Neural cell (in vitro differentiated cells): ENCODE results near the gene TXNDC2. TPM values are rescaled to one million over a fixed set of nuclear protein-coding genes. Genes with fewer than 3 reads are reported as not detected.

Experiments
- H2AFZ ChIP-seq: fragments of 200-600, 300-800 bp; sonication (generic), shearing (Covaris generic); 2 replicates; pipeline ENCODE4 v1.6.0; 2014; ENCODE audit warnings: low read depth, mild to moderate bottlenecking, antibody characterized with exemption, low read length, moderate library complexity
- H3F3A ChIP-seq: fragments of 200-600 bp; shearing (Covaris generic); 2 replicates; pipeline ENCODE4 v1.6.1; 2016; ENCODE audit warnings: mild to moderate bottlenecking, moderate library complexity, mixed read lengths, antibody characterized with exemption, low read length; ENCODE audit not compliant: insufficient read depth, poor library complexity, severe bottlenecking
- H3K27ac ChIP-seq: fragments of 200-600, 300-800 bp; sonication (generic), shearing (Covaris generic); 2 replicates; pipeline ENCODE4 v1.5.1; 2014; ENCODE audit warnings: mild to moderate bottlenecking, low read length, moderate library complexity
- H3K27me3 ChIP-seq: fragments of 300-800, 200-600 bp; sonication (generic), shearing (Covaris generic); 2 replicates; pipeline ENCODE4 v1.6.0; 2014; ENCODE audit warnings: mild to moderate bottlenecking, low read depth, low read length, moderate library complexity; ENCODE audit not compliant: insufficient read depth
- H3K36me3 ChIP-seq: fragments of 300-800, 200-600 bp; sonication (generic), shearing (Covaris generic); 2 replicates; pipeline ENCODE4 v1.5.1; 2014; ENCODE audit warnings: mild to moderate bottlenecking, antibody characterized with exemption, low read length, moderate library complexity; ENCODE audit not compliant: insufficient read depth
- H3K4me2 ChIP-seq: fragments of 300-800, 200-600 bp; sonication (generic), shearing (Covaris generic); 2 replicates; pipeline ENCODE4 v1.6.0; 2014; ENCODE audit warnings: mild to moderate bottlenecking, low read length
- H3K4me3 ChIP-seq: fragments of 300-800, 200-600 bp; sonication (generic), shearing (Covaris generic); 2 replicates; pipeline ENCODE4 v1.5.1; 2014; ENCODE audit warnings: mild to moderate bottlenecking, low read length, moderate library complexity
- H3K79me2 ChIP-seq: fragments of 200-600 bp; shearing (Covaris generic); replicated peaks from 2 replicates; pipeline ENCODE4 v1.6.0; 2014; ENCODE audit warnings: mild to moderate bottlenecking, low read length, moderate library complexity; ENCODE audit not compliant: insufficient read depth
- H3K9ac ChIP-seq: fragments of 300-800, 200-600 bp; sonication (generic), shearing (Covaris generic); 2 replicates; pipeline ENCODE4 v1.6.1; 2016; ENCODE audit warnings: mild to moderate bottlenecking, low read length, mixed read lengths
- H3K9me2 ChIP-seq: fragments of 200-600 bp; shearing (Covaris generic); 2 replicates; pipeline ENCODE4 v1.6.1; 2016; ENCODE audit warnings: mild to moderate bottlenecking, low read length, mixed read lengths; ENCODE audit not compliant: insufficient read depth
- H3K9me3 ChIP-seq: fragments of 200-600, 300-800 bp; sonication (generic), shearing (Covaris generic); 2 replicates; pipeline ENCODE4 v1.6.1; 2016; ENCODE audit warnings: mild to moderate bottlenecking, mixed run types, low read length, moderate library complexity, mixed read lengths
- H4K20me1 ChIP-seq: fragments of 200-600 bp; shearing (Covaris generic); 2 replicates; pipeline ENCODE4 v1.6.1; 2016; ENCODE audit warnings: mild to moderate bottlenecking, mixed run types; ENCODE audit not compliant: insufficient read depth
- EP300 ChIP-seq: fragments of 450-650 bp; conservative IDR thresholded peaks from 2 replicates; pipeline ENCODE4 v1.6.1; 2014; ENCODE audit warnings: antibody characterized with exemption, mild to moderate bottlenecking, moderate library complexity; ENCODE audit not compliant: poor library complexity, severe bottlenecking
- EZH2 ChIP-seq: fragments of 200-600, 300-800 bp; shearing (Covaris generic), sonication (generic); IDR thresholded peaks from 2 replicates; pipeline ENCODE4 v1.6.1; 2014; ENCODE audit warnings: antibody characterized with exemption, low read length, borderline replicate concordance, mild to moderate bottlenecking; ENCODE audit not compliant: insufficient read depth, poor library complexity, severe bottlenecking
- MXI1 ChIP-seq: fragments of 450-650 bp; conservative IDR thresholded peaks from 2 replicates; pipeline ENCODE4 v1.6.1; 2014; ENCODE audit warnings: antibody characterized with exemption, mild to moderate bottlenecking; ENCODE audit not compliant: poor library complexity, severe bottlenecking
- POLR2AphosphoS5 ChIP-seq: IDR thresholded peaks from 2 replicates; pipeline ENCODE4 v1.6.1; 2012
- RAD21 ChIP-seq: fragments of 450-650 bp; conservative IDR thresholded peaks from 2 replicates; pipeline ENCODE4 v1.6.1; 2014; ENCODE audit warnings: antibody characterized with exemption, mild to moderate bottlenecking, moderate library complexity
- SMC3 ChIP-seq: fragments of 450-650 bp; conservative IDR thresholded peaks from 2 replicates; pipeline ENCODE4 v1.6.1; 2014; ENCODE audit warnings: antibody characterized with exemption, mild to moderate bottlenecking, moderate library complexity; ENCODE audit not compliant: poor library complexity
- TAF1 ChIP-seq: IDR thresholded peaks from 2 replicates; pipeline ENCODE4 v1.6.1; 2012; ENCODE audit warnings: low read depth
- polyA plus RNA-seq: library from polyadenylated mRNA; depleted of rRNA; stranded (reverse); fragments of >200 nt; gene quantifications from 2 replicates; pipeline ENCODE4 v1.2.3, GENCODE V29; 2014
- TF ChIP-seq, protein P1 (sequence below): IDR thresholded peaks from 2 replicates; pipeline ENCODE4 v1.6.1; 2012; ENCODE audit warnings: borderline replicate concordance
- TF ChIP-seq, protein P2 (sequence below): fragments of 450-650 bp; IDR thresholded peaks from 2 replicates; pipeline ENCODE4 v1.5.1; 2014; ENCODE audit warnings: antibody characterized with exemption, mild to moderate bottlenecking, moderate library complexity; ENCODE audit not compliant: poor library complexity, severe bottlenecking

TXNDC2 gene
- polyA plus RNA-seq, 1 donor from 2014 or later = 0.41 TPM

DNA sequence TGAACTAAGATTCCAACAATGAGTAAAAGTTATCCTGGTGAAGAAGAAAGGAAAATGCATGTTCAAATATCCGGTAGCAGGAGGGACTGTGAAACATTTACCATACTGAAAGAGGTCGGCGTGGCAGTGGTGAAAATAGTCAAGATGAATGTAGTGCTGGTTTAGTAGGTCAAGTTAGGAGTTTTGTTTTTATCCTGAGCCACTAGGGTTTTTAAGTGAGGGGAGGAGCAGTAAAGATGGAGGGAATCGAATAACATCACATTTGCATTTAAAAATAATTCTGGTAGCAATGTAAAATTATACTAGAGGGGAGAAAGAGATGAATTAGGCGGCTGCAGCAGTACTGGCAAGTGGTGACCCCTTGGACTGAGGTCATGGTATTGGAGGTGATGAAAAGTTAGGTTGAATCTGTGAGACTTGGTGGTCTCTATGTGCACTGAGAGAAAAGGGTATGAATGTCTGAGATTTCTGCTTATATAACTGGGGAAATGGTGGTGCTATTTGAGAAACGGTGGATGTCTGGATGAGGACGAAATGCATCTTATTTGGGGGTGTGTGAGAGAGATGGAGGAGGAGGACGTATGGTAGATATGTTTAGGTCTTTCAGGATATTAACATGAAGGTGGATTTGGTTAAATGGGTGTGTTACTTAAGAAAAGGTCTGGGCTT lies 33.9 kb downstream of the TXNDC2 start:
- Histone ChIP-seq H3F3A (no peaks in the 10 kb centered on the region), H3K9me3 (no peaks in the 10 kb centered on the region), H3K27me3 (no peaks in the 10 kb centered on the region), H3K79me2 (peaks cover 100% of the 10 kb centered on the region), H3K4me2 (no peak overlapping the region), H3K9ac (no peak overlapping the region), H3K27ac (no peak overlapping the region), H3K4me3 (no peak overlapping the region), H2AFZ (no peak overlapping the region), H4K20me1 (peaks cover 48% of the 10 kb centered on the region), H3K9me2 (no peaks in the 10 kb centered on the region), H3K36me3 (no peaks in the 10 kb centered on the region)
- TF ChIP-seq TAF1 (no peak), POLR2AphosphoS5 (no peak), EP300 (no peak), SMC3 (no peak), RAD21 (no peak), EZH2 (no peak), MXI1 (no peak)
- TF ChIP-seq, protein P1, sequence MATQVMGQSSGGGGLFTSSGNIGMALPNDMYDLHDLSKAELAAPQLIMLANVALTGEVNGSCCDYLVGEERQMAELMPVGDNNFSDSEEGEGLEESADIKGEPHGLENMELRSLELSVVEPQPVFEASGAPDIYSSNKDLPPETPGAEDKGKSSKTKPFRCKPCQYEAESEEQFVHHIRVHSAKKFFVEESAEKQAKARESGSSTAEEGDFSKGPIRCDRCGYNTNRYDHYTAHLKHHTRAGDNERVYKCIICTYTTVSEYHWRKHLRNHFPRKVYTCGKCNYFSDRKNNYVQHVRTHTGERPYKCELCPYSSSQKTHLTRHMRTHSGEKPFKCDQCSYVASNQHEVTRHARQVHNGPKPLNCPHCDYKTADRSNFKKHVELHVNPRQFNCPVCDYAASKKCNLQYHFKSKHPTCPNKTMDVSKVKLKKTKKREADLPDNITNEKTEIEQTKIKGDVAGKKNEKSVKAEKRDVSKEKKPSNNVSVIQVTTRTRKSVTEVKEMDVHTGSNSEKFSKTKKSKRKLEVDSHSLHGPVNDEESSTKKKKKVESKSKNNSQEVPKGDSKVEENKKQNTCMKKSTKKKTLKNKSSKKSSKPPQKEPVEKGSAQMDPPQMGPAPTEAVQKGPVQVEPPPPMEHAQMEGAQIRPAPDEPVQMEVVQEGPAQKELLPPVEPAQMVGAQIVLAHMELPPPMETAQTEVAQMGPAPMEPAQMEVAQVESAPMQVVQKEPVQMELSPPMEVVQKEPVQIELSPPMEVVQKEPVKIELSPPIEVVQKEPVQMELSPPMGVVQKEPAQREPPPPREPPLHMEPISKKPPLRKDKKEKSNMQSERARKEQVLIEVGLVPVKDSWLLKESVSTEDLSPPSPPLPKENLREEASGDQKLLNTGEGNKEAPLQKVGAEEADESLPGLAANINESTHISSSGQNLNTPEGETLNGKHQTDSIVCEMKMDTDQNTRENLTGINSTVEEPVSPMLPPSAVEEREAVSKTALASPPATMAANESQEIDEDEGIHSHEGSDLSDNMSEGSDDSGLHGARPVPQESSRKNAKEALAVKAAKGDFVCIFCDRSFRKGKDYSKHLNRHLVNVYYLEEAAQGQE = no peak
- TF ChIP-seq, protein P2, sequence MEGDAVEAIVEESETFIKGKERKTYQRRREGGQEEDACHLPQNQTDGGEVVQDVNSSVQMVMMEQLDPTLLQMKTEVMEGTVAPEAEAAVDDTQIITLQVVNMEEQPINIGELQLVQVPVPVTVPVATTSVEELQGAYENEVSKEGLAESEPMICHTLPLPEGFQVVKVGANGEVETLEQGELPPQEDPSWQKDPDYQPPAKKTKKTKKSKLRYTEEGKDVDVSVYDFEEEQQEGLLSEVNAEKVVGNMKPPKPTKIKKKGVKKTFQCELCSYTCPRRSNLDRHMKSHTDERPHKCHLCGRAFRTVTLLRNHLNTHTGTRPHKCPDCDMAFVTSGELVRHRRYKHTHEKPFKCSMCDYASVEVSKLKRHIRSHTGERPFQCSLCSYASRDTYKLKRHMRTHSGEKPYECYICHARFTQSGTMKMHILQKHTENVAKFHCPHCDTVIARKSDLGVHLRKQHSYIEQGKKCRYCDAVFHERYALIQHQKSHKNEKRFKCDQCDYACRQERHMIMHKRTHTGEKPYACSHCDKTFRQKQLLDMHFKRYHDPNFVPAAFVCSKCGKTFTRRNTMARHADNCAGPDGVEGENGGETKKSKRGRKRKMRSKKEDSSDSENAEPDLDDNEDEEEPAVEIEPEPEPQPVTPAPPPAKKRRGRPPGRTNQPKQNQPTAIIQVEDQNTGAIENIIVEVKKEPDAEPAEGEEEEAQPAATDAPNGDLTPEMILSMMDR = no peak

DNA sequence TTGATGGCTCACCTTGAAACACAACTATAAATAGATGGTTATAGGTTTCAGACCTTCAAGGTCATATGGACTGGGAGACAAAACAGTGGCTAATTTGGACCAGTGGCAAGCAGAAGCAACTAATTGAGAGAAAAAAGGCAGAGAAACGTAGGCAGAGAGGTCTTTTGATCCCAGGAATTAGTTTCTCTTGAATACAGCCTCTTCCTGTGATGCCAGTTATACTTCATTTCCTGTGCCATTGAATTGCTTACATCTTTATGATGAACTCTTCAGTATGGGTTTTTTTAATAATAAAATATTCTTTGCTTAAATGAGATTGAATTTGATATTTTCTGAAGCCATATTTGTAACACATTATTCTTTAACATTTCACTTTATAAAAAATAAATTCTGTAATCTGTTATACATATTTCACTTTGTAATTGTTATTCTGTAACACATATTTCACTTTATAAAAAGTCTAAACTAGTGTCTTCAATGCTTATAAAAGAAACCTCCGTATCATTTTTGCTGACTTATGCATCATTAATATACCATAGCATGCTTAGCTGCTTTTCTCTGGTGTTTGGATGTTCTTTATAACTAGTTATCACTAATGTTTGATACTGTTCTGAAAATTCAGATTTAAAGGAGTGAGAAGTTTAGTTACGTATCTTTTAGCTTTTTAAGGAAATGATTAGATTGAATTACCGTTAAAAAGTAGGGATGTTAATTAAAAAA lies 37.0 kb downstream of the TXNDC2 start:
- Histone ChIP-seq H3K4me2 (no peak overlapping the region), H3K79me2 (peaks cover 100% of the 10 kb centered on the region), H3K36me3 (no peaks in the 10 kb centered on the region), H3K27ac (no peak overlapping the region), H3K9ac (no peak overlapping the region), H3K4me3 (no peak overlapping the region), H3K9me3 (no peaks in the 10 kb centered on the region), H4K20me1 (peaks cover 34% of the 10 kb centered on the region), H3K27me3 (no peaks in the 10 kb centered on the region), H2AFZ (no peak overlapping the region), H3K9me2 (no peaks in the 10 kb centered on the region), H3F3A (no peaks in the 10 kb centered on the region)
- TF ChIP-seq SMC3 (no peak), EZH2 (no peak), RAD21 (no peak), TAF1 (no peak), EP300 (no peak), POLR2AphosphoS5 (no peak)
- TF ChIP-seq, protein P1 = no peak
- TF ChIP-seq, protein P2 = no peak
